HG02763 (cell line): ENCODE measurements around the gene GMEB2.
A peak's percentile ranks its signal among the peaks of the same experiment; 100 is the strongest.
"Not testable (repeated sequence)": the region's sequence is repeated elsewhere in the genome, so short reads cannot be mapped to it uniquely, and the experiment has no call there.

Experiments used
- ATAC-seq: cut with Tn5 transposase; IDR thresholded peaks from one replicate; pipeline ENCODE4 v1.9.1; 2021; ENCODE audit warnings: mild to moderate bottlenecking, moderate library complexity; ENCODE audit not compliant: unreplicated experiment

GMEB2 gene, protein sequence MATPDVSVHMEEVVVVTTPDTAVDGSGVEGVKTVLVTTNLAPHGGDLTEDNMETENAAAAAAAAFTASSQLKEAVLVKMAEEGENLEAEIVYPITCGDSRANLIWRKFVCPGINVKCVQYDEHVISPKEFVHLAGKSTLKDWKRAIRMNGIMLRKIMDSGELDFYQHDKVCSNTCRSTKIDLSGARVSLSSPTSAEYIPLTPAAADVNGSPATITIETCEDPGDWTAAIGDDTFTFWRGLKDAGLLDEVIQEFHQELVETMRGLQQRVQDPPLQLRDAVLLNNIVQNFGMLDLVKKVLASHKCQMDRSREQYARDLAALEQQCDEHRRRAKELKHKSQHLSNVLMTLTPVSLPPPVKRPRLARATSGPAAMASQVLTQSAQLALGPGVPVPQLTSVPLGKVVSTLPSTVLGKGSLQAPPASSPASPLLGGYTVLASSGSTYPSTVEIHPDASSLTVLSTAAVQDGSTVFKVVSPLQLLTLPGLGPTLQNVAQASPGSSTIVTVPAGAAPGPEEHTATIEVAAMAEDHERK

GRCh38 chr20:63626424-63627128, at the start of gene GMEB2:
GMEB2 (minus strand) TSS chr20:63627101; CDS start chr20:63619397, 7,704 bp downstream.
- ATAC-seq: peak; percentile 37

- ATAC-seq: no peak
Measured at GRCh38 chr20:63675681-63676368, 48.9 kb upstream of the GMEB2 start.

- ATAC-seq: no peak
Measured at GRCh38 chr20:63673951-63674350, 47.0 kb upstream of the GMEB2 start.

- no peak for ATAC-seq
Measured at GRCh38 chr20:63672666-63673065, 45.8 kb upstream of the GMEB2 start.

DNA sequence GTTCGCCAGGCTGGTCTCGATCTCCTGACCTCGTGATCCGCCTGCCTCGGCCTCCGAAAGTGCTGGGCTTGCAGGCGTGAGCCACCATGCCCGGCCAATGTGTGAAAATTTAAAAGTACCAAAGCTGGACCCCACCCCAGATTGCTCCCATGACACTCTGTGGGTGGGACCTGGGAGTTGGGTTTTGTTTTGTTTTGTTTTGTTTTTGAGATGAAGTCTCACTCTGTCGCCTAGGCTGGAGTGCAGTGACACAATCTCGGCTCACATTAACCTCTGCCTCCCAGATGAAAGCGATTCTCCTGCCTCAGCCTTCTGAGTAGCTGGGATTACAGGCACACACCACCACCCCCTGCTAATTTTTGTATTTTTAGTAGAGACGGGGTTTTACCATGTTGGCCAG, 44.8 kb upstream of the GMEB2 start:
- ATAC-seq: not testable (repeated sequence)

DNA sequence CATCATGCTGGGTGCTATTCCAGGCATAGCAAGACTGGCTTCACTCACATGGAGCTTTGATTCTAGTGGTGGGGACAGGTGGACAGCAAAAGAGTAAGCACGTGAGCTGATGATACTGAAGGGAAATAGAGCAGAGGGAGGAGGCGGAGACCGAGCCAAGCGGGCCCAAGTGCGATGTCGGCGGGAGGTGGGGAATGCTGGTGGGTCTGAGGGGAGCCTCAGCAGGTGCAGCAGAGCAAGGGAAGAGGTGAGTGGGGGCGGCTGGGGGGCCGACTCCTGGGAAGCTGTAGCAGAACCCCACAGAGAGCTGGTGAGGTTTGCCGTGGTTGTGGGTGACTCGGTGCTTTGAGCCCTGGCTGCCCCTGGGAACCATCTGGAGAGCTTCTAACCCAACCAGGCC, 41.5 kb upstream of the GMEB2 start:
- ATAC-seq: no peak

- no peak for ATAC-seq
Measured at GRCh38 chr20:63667858-63668257, 41.0 kb upstream of the GMEB2 start.

DNA sequence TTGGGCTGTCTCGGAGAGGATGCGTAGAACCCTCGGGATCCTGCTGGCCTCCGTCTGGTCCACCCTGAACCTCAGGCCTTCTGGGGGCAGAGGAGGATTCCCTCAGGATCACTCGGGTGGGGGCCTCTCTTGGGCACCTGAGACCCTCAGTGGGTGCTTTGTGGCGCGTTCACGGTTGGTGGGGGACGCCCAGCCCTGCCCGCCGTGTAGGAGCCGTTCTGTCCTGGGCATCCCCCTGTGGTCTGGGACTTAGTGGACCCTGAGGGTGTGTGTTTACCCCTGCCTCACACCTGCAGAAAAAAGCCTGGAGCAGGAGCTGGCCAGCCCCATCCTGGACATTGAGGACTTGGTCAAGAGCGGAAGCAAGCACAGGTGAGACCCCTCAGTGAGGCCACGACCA, 38.8 kb upstream of the GMEB2 start:
- ATAC-seq: no peak

GRCh38 chr20:63664861-63665594, 38.1 kb upstream of the GMEB2 start:
- ATAC-seq: no peak

DNA sequence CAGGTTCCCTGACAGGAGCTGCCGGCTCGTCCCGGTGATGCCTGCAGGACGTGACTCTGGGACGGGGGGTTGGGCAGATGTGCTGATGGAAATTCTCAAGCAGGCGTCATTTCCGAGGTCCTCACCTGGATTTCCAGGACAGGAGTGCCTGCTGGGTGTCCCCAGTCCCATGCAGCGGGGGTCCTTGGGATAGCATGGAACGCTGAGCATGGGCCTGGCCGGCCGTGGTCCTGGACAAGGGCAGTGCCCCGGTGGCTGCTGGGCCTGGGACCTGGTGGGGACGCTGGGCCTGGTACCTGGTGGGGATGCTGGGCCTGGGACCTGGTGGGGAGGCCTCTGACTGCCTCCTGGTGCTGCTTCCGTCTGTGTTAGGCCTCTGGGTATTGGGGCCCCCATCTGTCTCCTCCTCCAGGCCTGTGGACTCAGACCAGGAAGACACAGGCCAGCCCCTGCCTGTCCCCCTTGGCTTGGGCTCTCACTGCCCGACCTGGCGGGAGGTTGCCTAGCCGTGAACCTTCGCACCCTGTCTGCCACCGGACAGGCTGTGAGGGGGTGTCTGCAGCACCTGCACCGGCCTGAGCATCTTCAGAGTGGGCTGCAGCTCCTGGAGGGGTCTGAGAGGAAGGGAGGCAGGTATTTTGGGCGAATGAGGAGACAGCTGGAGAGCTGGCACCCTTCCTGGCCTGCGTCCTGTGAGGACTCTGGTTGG, 37.4 kb upstream of the GMEB2 start:
- ATAC-seq: no peak

DNA sequence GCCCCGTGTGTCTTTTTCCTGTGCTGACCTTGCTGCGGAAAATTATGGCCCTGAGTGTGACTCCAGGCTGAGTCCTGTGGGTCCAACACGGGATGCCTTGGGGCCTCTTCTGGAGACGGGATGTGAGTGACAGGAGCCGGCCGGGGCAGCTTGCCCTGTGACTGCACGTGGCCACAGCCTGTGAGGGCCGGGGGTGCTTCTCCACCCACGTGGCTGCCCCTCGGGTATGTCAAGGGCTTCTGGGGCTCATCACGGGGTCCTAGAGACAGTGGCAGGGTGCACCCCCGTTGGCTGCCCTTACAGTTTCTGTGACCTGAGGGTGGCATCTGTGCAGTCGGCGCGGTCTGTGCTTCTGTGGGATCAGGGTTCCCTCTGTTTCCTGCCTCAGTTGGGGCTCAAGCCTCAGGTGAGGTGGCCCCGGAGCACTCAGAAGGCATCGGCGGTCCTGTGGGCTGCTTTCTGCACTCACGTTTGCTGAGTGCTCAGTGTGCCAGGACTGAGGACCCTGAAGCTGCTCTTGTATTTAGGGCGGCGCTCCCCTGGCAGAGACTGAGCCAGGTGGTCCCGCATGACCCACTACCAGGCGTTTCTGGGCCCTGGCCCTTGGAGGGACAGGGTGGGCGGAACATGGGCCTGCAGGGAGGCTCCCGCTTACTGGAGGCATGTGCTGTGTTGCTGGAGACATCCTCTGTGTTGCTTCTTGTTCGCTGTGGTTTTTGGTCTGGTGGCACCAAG, 36.6 kb upstream of the GMEB2 start:
- ATAC-seq: no peak

DNA sequence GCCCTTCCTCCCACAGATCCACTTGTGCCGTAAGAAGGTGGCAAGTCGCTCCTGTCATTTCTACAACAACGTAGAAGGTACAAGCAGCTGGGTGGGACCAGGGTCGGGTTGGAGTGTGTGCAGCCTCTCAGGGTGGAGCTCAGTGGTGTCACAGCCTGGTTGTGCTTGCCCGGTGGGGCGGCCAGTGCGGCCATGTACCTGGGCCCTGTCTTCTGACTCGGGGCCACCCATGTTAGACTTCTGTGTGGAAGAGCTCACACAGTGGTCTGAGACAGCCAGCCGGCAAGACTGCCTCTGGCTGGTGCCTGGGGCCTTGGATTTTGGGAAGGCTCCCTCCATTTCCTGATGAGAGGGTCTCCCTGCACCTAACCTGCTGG, 35.9 kb upstream of the GMEB2 start:
- no peak for ATAC-seq

DNA sequence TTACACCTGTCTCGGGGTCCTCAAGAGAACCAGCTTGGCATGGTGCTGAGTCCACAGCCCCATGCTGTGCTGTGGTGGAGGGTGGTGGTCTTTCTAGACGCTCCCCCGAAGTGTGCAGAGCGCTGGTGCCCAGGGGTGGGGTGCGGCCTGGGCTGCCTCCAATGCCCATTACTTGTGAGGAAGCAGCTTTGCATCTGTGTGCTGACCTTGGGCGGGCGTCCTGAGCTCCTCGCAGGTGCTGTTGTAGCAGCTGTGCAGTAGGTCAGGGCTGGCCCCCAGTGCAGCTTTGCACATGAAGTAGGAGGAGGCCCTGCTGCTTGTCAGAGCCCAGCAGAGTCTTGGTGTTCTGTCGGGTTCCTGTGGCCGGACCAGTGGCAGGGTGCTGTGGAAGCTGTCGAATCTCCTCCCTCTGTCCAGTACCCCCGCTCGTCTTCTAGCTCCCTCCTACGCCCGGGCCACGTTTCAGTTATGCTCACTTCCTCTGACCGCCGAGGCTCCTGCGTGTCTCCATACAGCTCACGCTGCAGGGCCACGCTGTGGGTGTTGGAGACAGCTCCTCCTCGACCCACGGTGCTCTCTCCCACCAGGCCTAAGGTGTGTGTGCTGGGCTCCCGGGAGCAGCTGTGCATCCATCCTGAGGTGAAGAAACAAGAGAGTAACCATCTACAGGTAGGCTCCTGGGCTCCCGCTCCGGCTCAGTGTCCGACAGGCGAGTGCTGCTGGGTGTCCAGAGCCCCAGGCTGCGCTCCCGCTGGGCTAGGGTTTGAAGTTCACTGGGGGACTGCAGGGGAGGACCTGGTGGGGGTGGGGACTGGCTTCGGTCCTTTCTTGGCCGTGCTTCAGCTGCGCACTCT, 35.3 kb upstream of the GMEB2 start:
- no peak for ATAC-seq

GRCh38 chr20:63661108-63661507, 34.2 kb upstream of the GMEB2 start:
- no peak for ATAC-seq

GRCh38 chr20:63660622-63661021, 33.7 kb upstream of the GMEB2 start:
- no peak for ATAC-seq

- not testable (repeated sequence) for ATAC-seq
Measured at GRCh38 chr20:63660174-63660573, 33.3 kb upstream of the GMEB2 start.

- no peak for ATAC-seq
Measured at GRCh38 chr20:63659370-63659769, 32.5 kb upstream of the GMEB2 start.

GRCh38 chr20:63658749-63659187, 31.9 kb upstream of the GMEB2 start:
- ATAC-seq: peak; percentile 19
